HepG2 (cell line): ENCODE measurements around the gene SLC22A31. TPM values are rescaled to one million over a fixed set of nuclear protein-coding genes. Genes with fewer than 3 reads are reported as not detected.

Experiments
- CEBPZ ChIP-seq: IDR thresholded peaks from 2 replicates; pipeline ENCODE4 v1.6.1; 2012; ENCODE audit warnings: low read length, improper control_type of control experiment
- DR1 ChIP-seq: sonication (generic); formaldehyde crosslinking; IDR thresholded peaks from 2 replicates; pipeline ENCODE4 v1.8.0; 2021; ENCODE audit warnings: mild to moderate bottlenecking, missing genetic modification reagents, inconsistent platforms
- GATAD1 ChIP-seq: IDR thresholded peaks from 2 replicates; pipeline ENCODE4 v1.6.1; 2016; ENCODE audit warnings: missing genetic modification reagents, missing compliant biosample characterization
- GATAD2A ChIP-seq: IDR thresholded peaks from 2 replicates; pipeline ENCODE4 v1.6.1; 2016
- HDAC1 ChIP-seq: sonication (generic); formaldehyde crosslinking; IDR thresholded peaks from 2 replicates; pipeline ENCODE4 v1.5.1; 2020; ENCODE audit warnings: mild to moderate bottlenecking, missing genetic modification reagents
- KDM2A ChIP-seq: sonication (generic); formaldehyde crosslinking; IDR thresholded peaks from 2 replicates; pipeline ENCODE4 v1.4.0; 2020; ENCODE audit warnings: low read depth, missing genetic modification reagents, borderline replicate concordance
- KMT2A ChIP-seq: sonication (generic); formaldehyde crosslinking; IDR thresholded peaks from 2 replicates; pipeline ENCODE4 v1.4.0; 2020; ENCODE audit warnings: missing genetic modification reagents
- LBX2 ChIP-seq: sonication (generic); formaldehyde crosslinking; IDR thresholded peaks from 2 replicates; pipeline ENCODE4 v1.5.0; 2020; ENCODE audit warnings: missing genetic modification reagents, mild to moderate bottlenecking, borderline replicate concordance
- NCOR1 ChIP-seq: fragments of 200-600 bp; sonication (generic); IDR thresholded peaks from 2 replicates; pipeline ENCODE4 v1.7.0; 2017; ENCODE audit warnings: antibody characterized with exemption, low read length, borderline replicate concordance
- PAXIP1 ChIP-seq: sonication (generic); formaldehyde crosslinking; conservative IDR thresholded peaks from 2 replicates; pipeline ENCODE4 v1.4.0; 2020; ENCODE audit warnings: mild to moderate bottlenecking, missing genetic modification reagents, moderate library complexity
- RCOR2 ChIP-seq: IDR thresholded peaks from 2 replicates; pipeline ENCODE4 v1.6.1; 2016; ENCODE audit warnings: missing biosample characterization, missing genetic modification reagents
- RFX5 ChIP-seq: IDR thresholded peaks from 2 replicates; pipeline ENCODE4 v1.6.1; 2011; ENCODE audit warnings: low read depth, low read length, improper control_type of control experiment
- SNAI1 ChIP-seq: sonication (generic); formaldehyde crosslinking; IDR thresholded peaks from 2 replicates; pipeline ENCODE4 v1.5.0; 2020; ENCODE audit warnings: mild to moderate bottlenecking, missing genetic modification reagents, borderline replicate concordance
- TCF12 ChIP-seq, 2 experiments: fragments of 450-650 bp in 1 of 2; sonication (generic) in 1 of 2; formaldehyde crosslinking in 1 of 2; IDR thresholded peaks; 2 replicates each; pipeline versions ENCODE4 v1.6.1 to v1.8.0; 2017 to 2022; ENCODE audit warnings: antibody characterized with exemption in 1 of 2, mild to moderate bottlenecking in 1 of 2, missing genetic modification reagents in 1 of 2, moderate library complexity in 1 of 2
- TERF1 ChIP-seq: sonication (generic); formaldehyde crosslinking; IDR thresholded peaks from 2 replicates; pipeline ENCODE4 v1.8.0; 2022; ENCODE audit warnings: mild to moderate bottlenecking, missing genetic modification reagents, moderate library complexity
- TFAP4 ChIP-seq: sonication (generic); IDR thresholded peaks from 2 replicates; pipeline ENCODE4 v1.6.1; 2016; ENCODE audit warnings: low read depth, borderline replicate concordance
- ZNF138 ChIP-seq: sonication (generic); formaldehyde crosslinking; IDR thresholded peaks from 2 replicates; pipeline ENCODE4 v1.5.0; 2020; ENCODE audit warnings: mild to moderate bottlenecking, low read depth, missing genetic modification reagents
- ZNF652 ChIP-seq: IDR thresholded peaks from 2 replicates; pipeline ENCODE4 v1.6.1; 2016; ENCODE audit warnings: low read depth, borderline replicate concordance
- ZNF713 ChIP-seq: sonication (generic); formaldehyde crosslinking; IDR thresholded peaks from 2 replicates; pipeline ENCODE4 v1.4.0; 2020; ENCODE audit warnings: mild to moderate bottlenecking, missing genetic modification reagents
- polyA plus RNA-seq, 8 experiments: library from polyadenylated mRNA; depleted of rRNA in 3 of 8; stranded (reverse) in 7 of 8; unstranded in 1 of 8; fragments of >200 nt; fragmentation: Illumina TruSeq in 4 of 8; extraction: Trizol in 4 of 8; gene quantifications; 2 replicates each; pipeline versions ENCODE4 v1.2.1 to v1.2.3, GENCODE V29; 2011 to 2016; ENCODE audit warnings: low read depth in 4 of 8, missing spikeins in 1 of 8, mixed read lengths in 1 of 8; ENCODE audit not compliant: insufficient read depth in 1 of 8
- total RNA-seq, 5 experiments: library from RNA; depleted of rRNA; stranded (reverse); fragments of >200 nt; fragmentation: Illumina TruSeq; extraction: Trizol; gene quantifications; 2 replicates each; pipeline ENCODE4 v1.2.3, GENCODE V29; 2016; ENCODE audit warnings: low read depth in 1 of 5

SLC22A31 gene
- total and polyA plus RNA-seq, 2 of the 13 experiments (the other 11 are each of a cell fraction or from before 2014, with no cell fraction given) = 67.3 to 83.3 TPM

- TF ChIP-seq DR1 (peak; percentile 90), TFAP4 (peak; percentile 99), LBX2 (CRISPR knock-in tag) (peak; percentile 85), PAXIP1 (peak; percentile 61), TCF12 (IDR thresholded peaks at IDR 0.05) (no peak), TCF12 (CRISPR knock-in tag; IDR thresholded peaks at IDR 0.05) (peak; percentile 30; the same call in 1 of the 2 replicates), CEBPZ (no peak), NCOR1 (peak; percentile 23; the same call in 1 of the 2 replicates), ZNF652 (CRISPR knock-in tag) (no peak), KMT2A (peak; percentile 98), SNAI1 (CRISPR knock-in tag) (no peak), ZNF713 (no peak), ZNF138 (CRISPR knock-in tag) (peak; percentile 75), RCOR2 (CRISPR knock-in tag) (0 out of 2 replicates have a peak, but pooled peaks have one; percentile 20), TERF1 (CRISPR knock-in tag) (0 out of 2 replicates have a peak, but pooled peaks have one; percentile 16), GATAD2A (CRISPR knock-in tag) (peak; percentile 47), RFX5 (0 out of 2 replicates have a peak, but pooled peaks have one; percentile 44), HDAC1 (CRISPR knock-in tag) (peak; percentile 99), GATAD1 (peak; percentile 99), KDM2A (peak; percentile 99)
Observed at GRCh38 chr16:89217388-89218191, 17.3 kb upstream of the SLC22A31 start, which contains the start of gene ZNF778 (continued).
